Stomach (tissue), 4 donors: ENCODE data around the gene PARP8.

Experiments
- CTCF ChIP-seq, 7 experiments: fragments of 450-650 bp in 4 of 7; fragments of 200-600 bp in 3 of 7; sonication (generic) in 3 of 7; IDR thresholded peaks; one replicate each; pipeline ENCODE4 v1.5.1; 2016 to 2019; ENCODE audit warnings: antibody characterized with exemption in 7 of 7, control low read depth in 2 of 7, mild to moderate bottlenecking in 1 of 7
- EP300 ChIP-seq: sonication (generic); formaldehyde crosslinking; IDR thresholded peaks from one replicate; pipeline ENCODE4 v1.6.1; 2017; ENCODE audit warnings: antibody characterized with exemption
- POLR2AphosphoS5 ChIP-seq, 3 donors: sonication (generic); formaldehyde crosslinking; IDR thresholded peaks; one replicate each; pipeline ENCODE4 v1.6.1; 2016; ENCODE audit warnings: antibody characterized with exemption in 3 of 3

DNA sequence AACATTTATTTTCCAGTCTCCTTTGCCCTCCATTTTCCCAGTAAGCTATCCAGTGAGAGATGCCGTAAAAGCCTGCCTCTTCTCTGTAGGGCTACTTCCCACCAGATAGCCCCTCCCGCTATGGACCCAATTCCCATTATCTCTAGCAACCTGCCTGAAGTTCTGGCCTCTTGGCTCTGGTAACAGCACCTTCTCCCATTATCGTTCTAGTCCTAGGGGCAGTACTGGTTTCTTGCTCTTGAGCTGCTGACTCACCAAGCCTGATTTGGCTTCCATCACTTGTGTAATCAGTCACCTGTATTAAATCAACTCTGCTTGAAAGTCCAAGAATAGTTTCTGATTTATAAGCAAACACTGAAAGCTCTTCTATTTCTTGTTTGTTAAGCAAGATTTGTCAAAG is 42.8 kb upstream of the PARP8 start:
- no peak for TF ChIP-seq CTCF (IDR thresholded peaks at IDR 0.05)
- peak in 1 of 3 donors; percentile 11 for TF ChIP-seq POLR2AphosphoS5 (IDR thresholded peaks at IDR 0.05)
- no peak for TF ChIP-seq EP300
